K562 (cell line): ENCODE data around the gene PPP1R12C. TPM values are rescaled to one million over a fixed set of nuclear protein-coding genes. Genes with fewer than 3 reads are reported as not detected.

ENCODE experiments used
- ATAC-seq: fragments of 200-7000 bp; cut with Tn5 transposase; 3 replicates; pipeline ENCODE4 v1.9.1; 2020; ENCODE audit warnings: moderate library complexity
- BruUV-seq: library from RNA; stranded (reverse); fragments of 400-500 nt; replicated peaks from 2 replicates; lab custom pipeline; 2021; lab: Mats Ljungman, UMichigan
- CTCF ChIA-PET: fragments of 300-600 bp; formaldehyde crosslinking; extraction: SDS; loops from one replicate; lab custom pipeline; 2021; ENCODE audit warnings: low intra/inter-chr PET ratio; lab: Yijun Ruan, JAX
- POLR2A ChIA-PET: fragments of 300-600, 350-650 bp; sonication (Branson Sonifier 250); formaldehyde crosslinking; extraction: SDS; loops from one replicate; lab custom pipeline; 2021; ENCODE audit warnings: antibody characterized with exemption, inconsistent platforms; lab: Yijun Ruan, JAX
- DNase-seq, 4 experiments: peaks; one replicate each; pipeline versions ENCODE4 v3.0.0 to v3.0.0-alpha.2; 2011 to 2018; ENCODE audit warnings: low spot score in 3 of 4, mixed read lengths in 3 of 4; ENCODE audit errors: extremely low read depth in 1 of 4
- FAIRE-seq: peaks from 2 replicates; lab custom pipeline; 2011; peaks lifted over from hg19 to GRCh38; lab: Jason Lieb, UNC
- H2AFZ ChIP-seq: 2 replicates; pipeline ENCODE4 v1.6.0; 2011; ENCODE audit warnings: low read depth, low read length, control low read depth, inconsistent platforms
- H3K27ac ChIP-seq: fragments of 200-600 bp; 3 replicates; pipeline ENCODE4 v1.8.0; 2011; ENCODE audit warnings: low read depth, mild to moderate bottlenecking, control low read depth, inconsistent platforms, low read length, moderate library complexity, mixed read lengths; ENCODE audit errors: extremely low read depth
- H3K27me3 ChIP-seq, 2 experiments: fragments of 300-600 bp in 1 of 2; 2 replicates in 1 of 2; 3 replicates in 1 of 2; pipeline versions ENCODE4 v1.6.0 to v1.8.0; 2011; ENCODE audit warnings: inconsistent platforms in 2 of 2, low read length in 2 of 2, mild to moderate bottlenecking in 1 of 2, mixed read lengths in 1 of 2, moderate library complexity in 1 of 2; ENCODE audit not compliant: control insufficient read depth in 2 of 2, insufficient read depth in 2 of 2
- H3K36me3 ChIP-seq: fragments of 300-600 bp; 3 replicates; pipeline ENCODE4 v1.8.0; 2011; ENCODE audit warnings: mild to moderate bottlenecking, low read length, inconsistent platforms; ENCODE audit not compliant: control insufficient read depth, insufficient read depth
- H3K4me1 ChIP-seq, 2 experiments: fragments of 200-600 bp in 1 of 2; replicated peaks in 1 of 2; 2 replicates in 1 of 2; 3 replicates in 1 of 2; pipeline versions ENCODE4 v1.5.1 to v1.8.0; 2011; ENCODE audit warnings: inconsistent platforms in 2 of 2, low read length in 2 of 2, mild to moderate bottlenecking in 1 of 2, mixed read lengths in 1 of 2, moderate library complexity in 1 of 2; ENCODE audit not compliant: control insufficient read depth in 2 of 2, insufficient read depth in 2 of 2
- H3K4me2 ChIP-seq: 2 replicates; pipeline ENCODE4 v1.6.1; 2011; ENCODE audit warnings: low read length, control low read depth, inconsistent platforms, mixed read lengths; ENCODE audit not compliant: insufficient read depth
- H3K4me3 ChIP-seq: fragments of 200-600 bp; sonication (generic), shearing (Covaris generic); 2 replicates; pipeline ENCODE4 v1.5.1; 2016; ENCODE audit warnings: control low read depth, inconsistent platforms
- H3K79me2 ChIP-seq: fragments of 200-600 bp; 3 replicates; pipeline ENCODE4 v1.8.0; 2011; ENCODE audit warnings: low read length, inconsistent platforms; ENCODE audit not compliant: control insufficient read depth, insufficient read depth
- H3K9ac ChIP-seq, 2 experiments: 2 replicates each; pipeline versions ENCODE4 v1.6.0 to v1.6.1; 2011; ENCODE audit warnings: low read depth in 2 of 2, low read length in 2 of 2, control low read depth in 1 of 2, inconsistent platforms in 1 of 2, mild to moderate bottlenecking in 1 of 2, mixed read lengths in 1 of 2; ENCODE audit not compliant: insufficient read depth in 1 of 2
- H3K9me1 ChIP-seq: one replicate; pipeline ENCODE4 v1.6.0; 2011; ENCODE audit warnings: inconsistent platforms, mild to moderate bottlenecking, low read length, moderate library complexity; ENCODE audit not compliant: control insufficient read depth, insufficient read depth
- H3K9me3 ChIP-seq: replicated peaks from 2 replicates; pipeline ENCODE4 v1.5.1; 2011; ENCODE audit warnings: low read depth, low read length, inconsistent platforms; ENCODE audit not compliant: control insufficient read depth, insufficient read depth
- H4K20me1 ChIP-seq: replicated peaks from 2 replicates; pipeline ENCODE4 v1.6.1; 2011; ENCODE audit warnings: low read length, inconsistent platforms, mixed read lengths; ENCODE audit not compliant: control insufficient read depth, insufficient read depth
- BRD9 ChIP-seq: fragments of 450-650 bp; IDR thresholded peaks from 2 replicates; pipeline ENCODE4 v1.6.1; 2018; ENCODE audit warnings: low read depth; ENCODE audit not compliant: partially characterized antibody
- CUX1 ChIP-seq: fragments of 200-800 bp; sonication (Bioruptor generic); IDR thresholded peaks from 2 replicates; pipeline ENCODE4 v1.6.1; 2016; ENCODE audit warnings: missing genetic modification characterization, missing compliant biosample characterization
- HSF4 ChIP-seq: fragments of 250-450 bp; sonication (Bioruptor Pico); IDR thresholded peaks from 2 replicates; pipeline ENCODE4 v2.1.2; 2022; ENCODE audit warnings: mild to moderate bottlenecking, moderate library complexity, borderline replicate concordance
- MAFK ChIP-seq: IDR thresholded peaks from 2 replicates; pipeline ENCODE4 v1.6.1; 2011; ENCODE audit warnings: low read length, improper control_type of control experiment
- NKRF ChIP-seq: fragments of 450-650 bp; IDR thresholded peaks from 2 replicates; pipeline ENCODE4 v1.6.1; 2016; ENCODE audit warnings: borderline replicate concordance
- POLR2A ChIP-seq: fragments of 450-650 bp; conservative IDR thresholded peaks from 2 replicates; pipeline ENCODE4 v1.6.1; 2016
- POLR3A ChIP-seq: IDR thresholded peaks from 2 replicates; pipeline ENCODE4 v1.6.1; 2011; ENCODE audit warnings: borderline replicate concordance, mild to moderate bottlenecking, moderate library complexity; ENCODE audit not compliant: insufficient read length, insufficient read depth; ENCODE audit errors: extremely low read depth
- RBM34 ChIP-seq: fragments of 200-400 bp; formaldehyde crosslinking; IDR thresholded peaks from 2 replicates; pipeline ENCODE4 v1.6.1; 2018; ENCODE audit warnings: low read length, borderline replicate concordance; ENCODE audit not compliant: insufficient read depth
- SAP30 ChIP-seq: fragments of 200-600 bp; sonication (generic); IDR thresholded peaks from 2 replicates; pipeline ENCODE4 v1.6.1; 2012; ENCODE audit warnings: borderline replicate concordance, low read depth, mild to moderate bottlenecking, moderate library complexity, low read length, control low read depth, inconsistent platforms; ENCODE audit not compliant: insufficient read depth, poor library complexity, severe bottlenecking
- TFAM ChIP-seq: fragments of 250-450 bp; sonication (Bioruptor Pico); conservative IDR thresholded peaks from 2 replicates; pipeline ENCODE4 v1.5.0; 2021; ENCODE audit warnings: mild to moderate bottlenecking, moderate library complexity
- ZNF133 ChIP-seq: fragments of 250-450 bp; sonication (Bioruptor Pico); IDR thresholded peaks from 2 replicates; pipeline ENCODE4 v1.4.0; 2020; ENCODE audit warnings: mild to moderate bottlenecking
- ZNF511 ChIP-seq: sonication (generic); formaldehyde crosslinking; IDR thresholded peaks from 2 replicates; pipeline ENCODE4 v1.8.0; 2022; ENCODE audit warnings: mild to moderate bottlenecking, missing genetic modification reagents
- WGBS: fragments of 100-300 bp; shearing (Covaris generic); methylation state at CpG from one replicate; pipeline ENCODE4 v1.1.6; 2016; ENCODE audit warnings: low coverage, mixed read lengths; ENCODE audit not compliant: insufficient coverage; ENCODE audit errors: missing lambda C conversion rate; 5-methylcytosine and 5-hydroxymethylcytosine counted together
- in situ Hi-C: fragments of 300-500 bp; cut with MboI; formaldehyde crosslinking; loops from 4 replicates; pipeline ENCODE4 v1.15.0; 2018; ENCODE audit warnings: inconsistent platforms, mixed read lengths
- intact Hi-C: fragments of 100-400 bp; cut with micrococcal nuclease; formaldehyde crosslinking; loops from 2 replicates; pipeline ENCODE4 v1.14.2; 2022
- polyA plus RNA-seq, 8 experiments: library from polyadenylated mRNA; depleted of rRNA in 4 of 8; stranded (reverse) in 5 of 8; unstranded in 3 of 8; fragments of >200 nt; fragmentation: Nextera tagmentation in 2 of 8; fragmentation: Illumina TruSeq in 1 of 8; extraction: Ambion mirVana in 2 of 8; extraction: Trizol in 1 of 8; gene quantifications; 2 replicates each; pipeline versions ENCODE4 v1.2.1 to v1.2.3, GENCODE V29; 2011 to 2014; ENCODE audit warnings: inconsistent platforms in 1 of 8, missing spikeins in 1 of 8
- total RNA-seq, 7 experiments: library from RNA; depleted of rRNA in 6 of 7; stranded (reverse); fragments of >200 nt in 6 of 7; fragmentation: Illumina TruSeq in 2 of 7; extraction: Trizol in 2 of 7; gene quantifications; 2 replicates each; pipeline versions ENCODE4 v1.2.1 to v1.2.3, GENCODE V29; 2011 to 2021; ENCODE audit warnings: low replicate concordance in 1 of 7

The PPP1R12C gene
- total and polyA plus RNA-seq, 9 of the 15 experiments (the other 6 are each of a cell fraction or from before 2014, with no cell fraction given): 1.8 to 136 (median 33.7) TPM

GRCh38 chr19:55146705-55147273, 29.4 kb upstream of the PPP1R12C start:
- Histone ChIP-seq H3K9me3 (no peaks in the 10 kb centered on the region; the same call in 1 of the 2 replicates), H3K27me3 (no peaks in the 10 kb centered on the region), H3K9ac (peak overlapping the region; percentile 63 to 74), H3K9me1 (no peaks in the 10 kb centered on the region), H3K4me2 (peak overlapping the region; percentile 83), H4K20me1 (no peaks in the 10 kb centered on the region), H3K27ac (peak overlapping the region; percentile 69), H3K79me2 (peaks cover 16% of the 10 kb centered on the region), H3K4me3 (peak overlapping the region; percentile 88), H3K4me1 (peaks cover 20 to 52% of the 10 kb centered on the region in 2 experiments), H2AFZ (peak overlapping the region; percentile 89), H3K36me3 (peaks cover 20% of the 10 kb centered on the region; the same call in 2 of the 3 replicates)
- intact Hi-C loops: loop anchor here (1.0 to 10.0 kb wide), 2 partner anchors 13 to 488 kb away; no protein-coding TSS in a partner anchor
- ATAC-seq (peak; percentile 96), DNase-seq (peak; percentile 88 to 94 (median 90)), FAIRE-seq (peak; percentile 98)
- no TSS peak for BruUV-seq
- in situ Hi-C loops: loop anchor here (25.0 kb wide), 1 partner anchor 491 kb away; the partner anchor contains the start of genes CCDC106, ZNF580 and ZNF581
- CTCF ChIA-PET: interaction anchor here (1.2 kb wide), 1 partner anchor 10 kb away, joined by 4 read pairs; no protein-coding TSS in a partner anchor
- WGBS: 0% methylated on average over 6 of the region's 27 CpGs
- POLR2A ChIA-PET: interaction anchor here (0.5 to 2.1 kb wide), 12 partner anchors 9 to 703 kb away, joined by 3 to 13 read pairs (median 3); partner anchors contain the start of genes DNAAF3, PPP6R1 and TNNI3
- peak; percentile 64 for TF ChIP-seq POLR2A
- no peak for TF ChIP-seq CUX1
- TF ChIP-seq RBM34: no peak
- no peak for TF ChIP-seq HSF4 (CRISPR knock-in tag)
- no peak for TF ChIP-seq MAFK
- no peak for TF ChIP-seq BRD9
- TF ChIP-seq ZNF133 (CRISPR knock-in tag): no peak
- TF ChIP-seq ZNF511 (CRISPR knock-in tag): peak; percentile 32; the same call in 1 of the 2 replicates
- peak; percentile 38 for TF ChIP-seq SAP30
- TF ChIP-seq NKRF: no peak
- TF ChIP-seq POLR3A: no peak
- TF ChIP-seq TFAM: no peak
